ENCODE results near the gene GLCCI1.

Gene GLCCI1

DNA sequence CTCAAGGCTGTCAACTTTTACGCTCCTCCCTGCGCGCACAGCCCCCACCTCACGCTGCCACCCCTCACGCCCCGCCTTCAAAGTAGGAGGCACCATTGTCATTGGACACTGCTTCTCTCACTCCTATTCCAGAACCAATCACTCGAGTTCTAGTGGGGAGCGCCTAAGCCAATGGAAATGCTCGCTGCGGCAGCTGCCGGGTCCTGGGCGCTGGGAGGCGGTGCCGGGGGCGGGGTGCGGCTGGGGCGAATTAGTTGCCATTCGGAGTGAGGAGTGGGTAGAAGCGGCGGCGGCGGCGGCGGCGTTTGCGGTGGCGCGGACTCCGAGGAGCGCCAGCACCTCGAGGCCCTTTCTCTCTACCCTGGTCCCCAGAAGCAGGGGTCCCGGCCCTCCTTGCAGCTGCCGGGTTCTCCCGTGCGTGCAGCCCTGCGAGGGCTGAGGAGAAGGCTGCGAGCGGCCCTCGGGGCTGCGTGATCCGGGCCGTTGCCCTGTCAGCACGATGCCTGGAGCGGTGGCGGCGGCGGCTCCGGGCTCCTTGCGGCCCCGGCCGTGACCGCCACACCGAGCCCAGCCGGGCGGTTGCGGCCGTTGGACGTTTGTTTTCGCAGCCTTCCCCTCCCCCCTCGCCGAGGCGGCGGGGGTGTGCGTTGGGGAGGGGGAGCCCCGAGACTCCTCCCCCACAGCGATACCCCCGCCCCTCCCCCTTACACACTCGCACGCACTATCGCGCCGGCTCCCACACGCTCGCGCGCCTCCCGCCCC lies at the start of gene GLCCI1:
Gene GLCCI1 (plus strand): TSS at position 253 of the 762 bp plus-strand sequence. CDS start 555 bp downstream, outside the sequence.
- peak; percentile 93 for DNase-seq

DNA sequence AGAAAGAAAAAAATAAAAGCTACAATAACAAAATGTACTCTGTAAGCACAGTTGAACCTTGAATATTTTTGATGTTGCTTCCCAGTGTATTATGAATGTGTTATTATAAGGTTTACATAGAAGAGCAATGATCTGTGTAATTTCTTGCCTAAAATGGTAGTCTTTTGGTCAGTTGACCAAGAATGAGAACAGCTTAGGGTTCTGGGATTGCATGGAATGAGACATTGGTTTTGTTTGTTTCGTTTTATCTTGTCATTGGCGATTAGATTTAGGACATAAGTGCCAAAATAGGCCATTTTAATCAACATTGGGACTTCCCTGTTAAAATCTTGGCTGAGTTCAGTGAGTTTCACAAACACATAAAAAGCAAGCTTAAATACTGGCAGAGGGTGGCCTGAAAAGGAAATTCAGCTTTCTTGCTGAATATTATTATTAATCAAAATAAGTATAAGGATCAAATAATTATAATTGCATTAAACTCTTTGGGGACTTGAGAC lies 49.1 kb upstream of the GLCCI1 start:
- no peak for DNase-seq

DNA sequence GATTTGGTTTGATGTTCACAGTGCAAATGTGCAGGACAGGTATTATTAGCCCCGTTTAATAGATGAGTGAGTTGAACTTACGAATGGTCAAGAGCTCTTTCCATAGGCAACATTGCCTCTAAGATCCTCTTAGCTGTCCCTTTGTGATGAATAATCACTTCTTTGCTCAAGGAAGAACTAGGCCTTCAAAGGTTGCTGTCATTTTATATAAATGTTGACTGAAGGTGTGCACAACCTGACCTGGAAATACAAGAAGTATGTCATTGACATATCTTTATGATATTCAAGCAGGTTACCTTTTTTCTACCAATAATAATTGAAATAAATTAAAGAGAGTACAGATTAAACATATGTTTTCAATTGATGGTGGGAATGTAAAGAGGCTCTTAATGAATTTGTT lies 48.5 kb upstream of the GLCCI1 start:
- no peak for DNase-seq

DNA sequence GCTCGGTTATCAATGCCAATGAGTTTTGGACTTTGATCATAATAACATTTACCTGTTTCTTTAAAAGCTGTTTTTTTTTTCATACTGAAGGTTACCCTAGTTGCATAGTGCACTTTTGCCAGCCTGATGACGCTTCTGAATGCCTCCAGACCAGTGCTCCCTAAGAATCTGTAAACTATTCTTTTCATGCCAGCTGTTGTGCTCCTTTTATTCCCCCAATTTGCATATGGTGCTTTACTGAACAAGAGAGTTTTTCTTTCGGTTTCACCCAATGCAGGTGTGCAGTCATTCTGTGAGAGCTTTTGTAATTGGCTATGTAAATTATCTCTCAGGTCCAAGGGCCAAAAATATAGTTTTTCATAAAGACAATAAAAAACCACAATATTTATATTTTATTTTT lies 48.1 kb upstream of the GLCCI1 start:
- no peak for DNase-seq

DNA sequence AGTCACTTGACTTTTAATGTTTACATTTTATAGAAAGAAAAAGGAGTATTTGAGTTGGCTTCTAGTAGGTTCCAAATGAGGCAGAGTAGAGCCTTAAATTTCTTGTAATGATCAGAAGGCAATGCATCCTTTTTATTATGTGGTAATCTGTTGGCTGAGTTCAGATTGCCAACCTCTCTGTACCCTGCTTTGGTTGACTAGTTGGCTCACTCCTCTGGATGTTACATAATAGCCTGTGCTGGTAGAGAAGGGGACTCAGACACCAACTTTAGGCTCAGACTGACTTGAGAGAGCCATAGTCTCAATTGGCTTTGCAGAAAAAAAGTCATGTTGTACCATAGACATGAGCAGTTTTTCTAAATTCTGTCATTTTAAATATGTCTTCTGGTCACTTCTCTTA lies 46.8 kb upstream of the GLCCI1 start:
- DNase-seq = no peak

DNA sequence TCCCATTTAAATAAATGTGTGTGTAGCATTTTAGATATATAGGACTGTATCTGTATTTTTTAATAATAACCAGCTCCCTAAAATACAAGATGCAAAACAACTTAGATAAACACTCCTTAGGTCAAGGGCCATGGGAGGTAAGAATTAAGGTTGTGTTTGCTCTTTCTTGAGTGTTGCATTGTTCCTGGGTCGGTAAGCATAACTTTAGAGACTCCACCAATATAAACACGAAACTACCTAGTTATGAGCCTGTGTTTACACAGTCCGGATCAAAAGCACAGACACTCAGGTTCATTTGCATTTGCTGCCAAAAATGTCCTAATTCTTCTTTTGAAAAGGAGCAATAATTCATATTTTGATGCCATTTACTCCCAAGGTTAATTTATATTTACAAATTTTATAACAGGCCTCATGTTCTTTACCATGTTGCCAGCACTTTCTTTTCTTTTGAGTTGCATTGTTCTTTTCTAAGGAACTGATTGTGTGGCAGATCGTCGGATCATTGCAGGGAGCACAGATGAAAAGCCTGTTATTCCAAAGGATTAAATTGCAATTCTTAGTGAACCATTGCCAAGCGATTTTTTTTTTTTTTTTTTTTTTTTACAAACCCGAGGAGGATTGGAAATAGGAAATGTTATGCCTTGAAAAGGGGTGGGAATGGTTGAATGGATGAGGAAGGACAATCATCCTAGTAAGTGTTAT lies 45.8 kb upstream of the GLCCI1 start:
- no peak for DNase-seq

DNA sequence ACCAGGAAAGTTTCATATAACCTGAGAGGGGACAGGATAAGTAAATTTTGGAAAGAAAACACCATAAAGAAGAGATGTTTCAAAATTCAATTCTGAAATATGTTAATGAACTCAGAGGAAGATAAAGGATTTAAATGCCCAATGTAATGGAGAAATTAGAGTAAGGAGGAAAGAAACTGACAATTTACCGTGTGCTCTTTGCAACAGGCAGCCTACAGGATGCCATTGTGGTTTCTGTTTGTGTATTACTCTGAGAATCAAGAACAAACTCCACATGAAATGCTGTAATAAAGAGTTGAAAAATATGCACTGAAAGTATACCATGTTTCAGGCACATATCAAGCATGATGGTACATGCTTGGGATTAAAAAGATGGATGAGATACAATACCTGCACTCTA lies 44.8 kb upstream of the GLCCI1 start:
- no peak for DNase-seq

DNA sequence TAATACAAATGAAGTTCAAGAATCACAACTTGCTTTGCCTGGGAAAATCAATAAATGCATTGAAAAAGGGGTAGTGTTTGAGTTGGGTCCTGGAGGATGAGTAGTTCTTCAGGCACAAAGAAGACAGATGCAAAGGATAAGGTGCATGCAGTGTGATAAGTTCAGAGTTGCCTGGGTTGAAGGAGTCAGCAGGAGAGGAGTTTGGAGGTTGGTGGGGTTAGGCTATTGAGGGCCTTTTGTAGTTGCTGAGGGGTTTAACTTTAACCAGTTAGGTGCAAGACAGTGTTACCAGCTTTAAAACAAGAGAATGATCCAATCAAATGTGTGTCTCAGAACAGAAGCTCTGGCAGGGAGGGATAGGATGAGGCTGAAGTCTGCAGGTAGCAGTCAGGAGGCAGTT lies 44.3 kb upstream of the GLCCI1 start:
- no peak for DNase-seq

DNA sequence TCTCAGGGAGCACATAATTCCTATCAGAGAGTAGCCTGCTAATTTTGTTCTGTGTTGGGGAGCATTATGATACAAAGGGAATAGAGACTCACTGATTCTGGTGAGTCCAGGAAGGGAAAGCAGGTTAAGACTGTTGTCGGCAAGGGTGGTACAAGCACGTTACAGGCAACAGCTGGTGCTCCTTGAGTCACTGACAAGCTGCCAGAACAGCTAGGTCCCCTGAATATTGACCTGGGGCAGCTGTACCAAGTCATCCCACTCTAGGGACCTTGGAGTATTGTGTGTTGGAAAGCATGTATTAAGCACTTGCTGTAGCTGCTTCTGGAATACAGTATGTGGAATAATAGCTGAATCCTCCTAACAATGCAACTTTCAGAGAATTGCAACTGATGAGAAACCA lies 37.0 kb upstream of the GLCCI1 start:
- DNase-seq = no peak

DNA sequence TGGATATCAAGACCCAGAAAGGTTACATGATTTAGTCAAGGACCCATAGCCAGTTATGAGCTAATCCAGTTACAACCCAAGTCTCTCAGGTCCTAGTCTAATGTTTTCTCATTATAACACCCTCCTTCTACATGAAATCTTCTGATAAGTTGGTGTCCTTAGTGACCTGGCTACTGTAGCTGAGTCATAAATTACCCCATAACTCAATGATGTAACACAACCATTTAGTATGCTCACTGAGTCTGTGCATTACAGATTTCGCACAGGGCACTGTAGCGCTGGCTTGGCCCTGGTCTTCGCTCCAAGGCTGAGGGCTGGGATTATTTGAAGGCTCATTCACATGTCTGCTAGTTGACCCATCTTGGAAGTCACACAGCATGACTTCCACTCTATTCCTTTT lies 36.0 kb upstream of the GLCCI1 start:
- no peak for DNase-seq

DNA sequence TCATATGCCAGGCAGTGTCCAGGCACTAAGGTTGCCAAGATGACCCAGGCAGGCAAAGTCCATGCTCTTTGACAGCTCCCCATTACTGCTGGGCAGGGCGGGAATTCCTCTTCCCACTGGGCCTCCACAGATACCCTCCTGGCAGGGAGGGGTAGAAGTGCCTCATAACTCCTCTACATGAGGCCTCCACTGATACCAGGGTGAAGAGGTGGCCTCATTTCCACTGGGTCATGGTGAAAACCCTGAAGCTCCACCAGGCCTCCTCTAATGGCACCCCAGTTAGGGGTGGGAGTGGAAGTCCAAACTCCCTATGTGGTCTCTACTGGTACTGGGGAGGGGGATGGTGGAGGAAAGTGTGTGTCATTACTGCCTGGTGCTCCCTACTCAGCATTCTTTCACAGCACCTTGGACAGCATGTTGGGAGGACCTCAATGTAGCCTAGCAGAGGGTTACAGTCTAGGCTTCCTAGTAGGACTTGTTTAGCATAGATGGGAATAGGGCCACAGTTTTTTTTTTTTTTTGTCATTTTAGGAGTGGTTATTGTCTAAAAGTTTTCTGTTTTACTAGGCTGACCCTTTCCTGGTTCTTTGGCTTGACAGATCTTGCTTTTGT lies 34.6 kb upstream of the GLCCI1 start:
- no peak for DNase-seq

DNA sequence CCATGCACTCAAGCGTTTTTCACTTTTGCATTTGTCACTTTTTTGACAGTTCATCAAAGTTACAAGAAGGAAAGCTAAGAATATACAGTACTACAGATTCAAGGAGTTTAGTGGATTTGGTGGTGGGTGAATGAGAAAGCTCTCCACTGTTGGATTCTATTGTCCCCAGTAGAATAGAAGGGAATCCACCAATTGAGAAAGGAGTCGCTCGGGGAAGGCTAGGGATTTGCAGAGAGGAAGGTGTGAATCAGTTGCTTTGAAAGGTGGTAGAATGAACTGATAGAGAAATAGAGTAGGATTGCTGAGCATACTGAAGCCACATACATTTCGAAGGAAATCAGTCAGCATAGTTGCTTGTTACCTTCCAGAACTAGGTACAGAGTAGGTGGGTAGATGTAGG lies 33.7 kb upstream of the GLCCI1 start:
- no peak for DNase-seq

DNA sequence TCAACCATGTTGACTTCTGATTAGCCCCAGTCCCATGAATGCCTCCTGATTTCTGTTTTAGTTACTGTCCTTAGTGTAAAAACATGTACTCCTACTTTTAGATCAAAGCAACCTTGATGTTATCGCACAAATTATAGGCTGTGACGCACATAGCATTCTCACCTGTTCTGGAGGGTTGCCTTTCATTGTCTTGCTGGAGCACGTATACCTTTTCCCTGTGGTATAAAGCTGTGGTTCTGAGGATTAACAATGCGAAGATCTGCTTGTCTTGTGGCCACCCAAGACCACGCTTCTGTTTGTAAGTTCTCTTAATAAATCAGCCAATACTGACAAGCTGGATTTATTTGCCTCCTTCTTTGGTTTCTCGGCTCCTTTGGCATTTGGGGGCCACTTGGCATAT lies 30.1 kb upstream of the GLCCI1 start:
- no peak for DNase-seq

DNA sequence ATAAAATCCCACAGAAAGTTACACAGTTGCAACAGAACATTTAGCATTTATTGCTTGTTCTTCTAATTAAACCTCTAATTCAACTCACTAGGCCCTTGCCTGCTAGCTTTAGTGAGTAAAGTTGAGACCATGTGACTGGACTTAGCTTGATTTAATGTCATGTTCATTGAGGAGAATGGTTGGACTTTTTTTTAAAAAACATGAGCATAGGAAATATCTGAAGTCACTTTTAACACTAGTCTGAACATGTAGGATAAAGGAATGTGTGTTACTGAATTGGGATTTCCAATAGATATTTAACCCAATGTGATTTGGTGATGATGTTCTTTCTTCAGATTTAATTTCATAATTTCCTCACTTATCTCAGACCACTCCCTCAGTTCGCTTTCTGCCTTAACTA lies 24.6 kb upstream of the GLCCI1 start:
- no peak for DNase-seq

DNA sequence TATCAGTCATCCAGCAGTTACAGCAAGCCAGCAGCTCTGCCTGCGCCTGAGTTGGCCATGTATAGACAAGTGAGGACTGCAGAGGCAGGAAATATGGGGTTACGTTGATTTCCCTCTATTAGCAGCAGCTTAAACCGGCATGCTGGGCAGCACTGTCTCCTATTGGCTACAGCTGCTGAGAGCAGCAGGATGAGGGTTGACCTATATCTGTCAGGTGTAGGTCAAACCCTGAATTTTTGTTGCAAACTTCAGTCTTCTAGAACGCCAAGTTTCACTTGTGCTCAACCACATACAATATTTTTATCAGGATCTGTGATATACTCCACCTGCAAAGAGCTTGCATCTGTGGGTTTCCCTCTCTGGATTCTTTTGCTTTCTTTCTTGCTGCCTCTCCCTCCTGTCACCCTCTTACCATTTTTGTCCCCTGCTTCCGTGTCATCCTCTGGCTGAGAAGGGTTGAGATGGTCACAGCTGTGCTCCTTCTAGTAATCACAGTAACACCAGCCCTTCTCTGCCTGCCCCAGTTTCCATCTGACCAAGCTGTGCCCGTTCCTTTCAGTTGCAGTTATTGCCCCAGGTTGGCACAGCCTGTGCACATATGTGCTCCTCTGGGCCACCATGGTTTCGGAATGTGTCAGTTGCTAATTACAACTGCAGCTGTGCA lies 23.8 kb upstream of the GLCCI1 start:
- no peak for DNase-seq

DNA sequence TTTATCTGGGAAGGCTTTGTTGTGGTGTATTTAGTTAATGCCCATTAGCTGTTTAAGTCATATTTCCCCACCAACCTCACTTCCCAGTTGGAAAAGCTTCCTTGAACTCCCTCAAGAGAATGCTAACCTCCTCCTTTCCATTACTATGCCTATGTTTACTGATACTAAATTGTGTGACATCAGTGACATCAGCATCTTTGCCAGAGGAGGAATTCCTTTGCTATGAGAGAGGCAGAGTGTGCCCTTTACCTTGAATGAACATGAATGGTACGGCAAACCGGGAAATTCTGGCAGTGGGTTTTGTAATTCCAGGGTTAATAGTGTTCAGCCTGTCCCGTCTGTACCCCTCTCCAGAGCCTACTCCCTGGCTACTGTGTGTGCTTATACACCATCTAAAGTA lies 22.1 kb upstream of the GLCCI1 start:
- DNase-seq = no peak

DNA sequence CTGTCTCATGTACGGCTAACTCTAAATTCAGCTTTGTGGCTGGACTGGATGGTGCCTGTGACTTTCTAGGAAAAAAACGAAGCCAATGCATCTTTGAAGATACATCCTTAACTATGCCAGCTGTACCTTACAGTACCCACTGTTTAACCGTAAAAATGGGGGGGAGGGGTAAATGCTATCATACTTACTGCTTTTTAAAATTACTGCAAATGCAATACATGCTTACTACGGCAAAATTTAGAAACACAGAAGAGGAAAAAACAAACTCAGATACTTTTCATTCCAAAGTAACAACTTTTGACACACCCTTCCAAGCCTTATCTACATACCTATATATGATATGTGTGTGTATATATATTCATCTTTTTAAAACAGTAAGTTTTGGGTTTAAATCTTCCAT lies 20.4 kb upstream of the GLCCI1 start:
- DNase-seq = no peak

DNA sequence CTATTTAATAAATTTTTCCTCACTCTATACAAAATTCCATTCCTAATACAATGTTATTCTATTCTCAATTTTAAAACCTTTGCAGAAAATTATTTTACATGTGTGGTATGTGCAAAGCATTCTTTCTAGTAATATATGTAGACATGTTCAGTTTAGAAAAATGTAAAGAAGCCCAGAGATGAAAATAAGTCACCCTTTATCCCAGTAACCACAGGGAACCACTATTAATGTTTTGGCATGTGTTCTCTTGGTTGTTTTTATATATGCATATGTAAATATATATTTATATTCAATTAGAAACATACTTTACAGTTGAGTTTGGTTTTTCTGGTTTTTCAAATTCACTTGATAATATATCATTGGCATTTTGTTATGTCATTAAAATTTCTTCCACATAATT lies 14.8 kb upstream of the GLCCI1 start:
- no peak for DNase-seq

DNA sequence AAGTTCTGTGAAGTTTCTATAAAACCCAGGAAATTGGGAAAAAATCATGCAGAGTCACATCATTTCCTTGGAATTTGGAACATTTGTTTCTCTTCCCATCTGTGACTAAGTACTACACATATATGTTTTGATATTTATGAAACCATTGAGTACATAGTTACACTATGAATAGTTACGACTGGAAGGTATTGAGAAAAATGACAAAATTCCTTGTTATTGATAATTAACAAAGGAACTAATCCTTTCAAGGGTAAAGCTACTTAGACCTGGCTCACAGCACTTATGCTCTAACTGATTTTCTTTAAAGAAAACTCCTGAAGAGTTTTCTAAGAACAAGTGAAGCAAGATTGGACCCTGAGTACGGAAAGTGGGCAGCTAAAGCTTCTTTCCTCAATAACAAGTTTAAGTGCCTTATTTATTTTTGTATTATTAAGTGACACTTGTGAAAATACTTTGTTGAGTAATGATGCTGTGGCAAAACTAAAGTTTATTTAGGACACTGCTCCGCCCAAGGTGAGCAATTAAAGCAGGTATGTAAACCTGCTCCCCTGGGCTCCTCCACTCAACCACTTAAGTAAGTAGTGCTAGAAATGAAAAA lies 12.0 kb upstream of the GLCCI1 start:
- DNase-seq = no peak

DNA sequence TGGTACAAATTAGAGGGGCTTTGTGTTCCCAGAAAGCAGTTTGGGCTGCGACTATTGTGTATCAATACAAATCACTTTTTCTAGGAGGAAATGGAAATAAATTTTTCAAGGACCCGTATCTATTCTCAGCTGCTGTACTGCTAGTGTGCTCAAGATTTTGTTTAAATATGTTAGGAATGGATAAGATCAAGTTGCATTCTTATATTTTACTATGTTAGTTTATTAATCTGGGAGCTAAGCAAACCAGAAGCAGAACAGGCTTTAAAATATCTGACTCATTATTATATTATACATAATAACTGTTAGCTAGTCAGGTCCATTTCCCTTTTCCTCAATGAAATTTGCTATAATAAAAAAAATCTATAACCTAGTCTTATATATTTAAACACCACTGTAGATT lies 11.1 kb upstream of the GLCCI1 start:
- DNase-seq = no peak

DNA sequence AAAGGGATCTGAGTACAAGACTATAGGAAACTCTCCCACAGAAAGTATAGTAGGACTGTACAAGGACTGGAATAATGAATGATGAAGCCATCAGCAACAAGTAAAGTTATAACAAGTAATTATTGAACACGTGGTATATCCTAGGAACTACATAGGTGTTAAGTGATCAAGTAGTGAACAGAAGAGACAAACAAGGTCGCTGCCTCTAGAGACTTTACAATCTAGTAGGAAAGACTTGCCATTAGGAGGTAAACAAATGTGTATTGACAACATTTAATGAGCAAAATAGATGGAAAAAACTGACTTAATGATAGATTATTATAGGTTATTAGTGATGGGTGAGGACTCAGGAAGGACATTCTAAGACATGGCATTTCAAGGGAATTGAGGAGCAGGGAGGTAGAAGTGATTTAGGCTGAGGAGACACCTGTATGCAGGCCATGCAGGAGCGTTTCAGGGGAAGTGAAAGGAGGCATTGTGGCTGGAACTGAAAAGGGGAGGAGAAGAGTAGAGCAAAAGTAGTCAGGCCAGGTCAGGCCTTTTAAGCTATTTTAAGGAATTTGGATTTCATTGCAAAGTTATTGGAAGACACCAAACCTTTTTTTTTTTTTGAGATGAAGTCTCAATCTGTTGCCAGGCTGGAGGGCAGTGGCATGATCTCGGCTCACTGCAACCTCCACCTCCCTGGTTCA lies 8.5 kb upstream of the GLCCI1 start:
- no peak for DNase-seq

DNA sequence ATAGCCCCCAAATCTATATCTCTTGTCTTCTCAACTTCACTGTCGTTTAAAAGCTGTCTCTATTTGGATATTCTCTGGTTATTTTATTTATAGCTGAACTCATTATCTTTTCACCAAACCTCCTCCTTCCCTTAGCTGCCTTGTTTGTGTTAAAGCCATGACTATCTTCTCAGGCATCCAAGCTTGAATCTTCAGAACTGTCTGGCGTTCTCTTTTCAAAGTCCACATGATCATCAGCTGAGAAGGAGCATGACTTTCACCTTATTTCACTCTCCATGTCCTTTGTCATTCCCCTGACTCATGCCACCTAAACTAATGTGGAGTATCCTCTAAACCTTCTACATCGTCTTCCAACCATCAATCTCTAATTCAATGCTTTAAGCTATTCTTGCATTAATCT lies 5.7 kb upstream of the GLCCI1 start:
- no peak for DNase-seq

DNA sequence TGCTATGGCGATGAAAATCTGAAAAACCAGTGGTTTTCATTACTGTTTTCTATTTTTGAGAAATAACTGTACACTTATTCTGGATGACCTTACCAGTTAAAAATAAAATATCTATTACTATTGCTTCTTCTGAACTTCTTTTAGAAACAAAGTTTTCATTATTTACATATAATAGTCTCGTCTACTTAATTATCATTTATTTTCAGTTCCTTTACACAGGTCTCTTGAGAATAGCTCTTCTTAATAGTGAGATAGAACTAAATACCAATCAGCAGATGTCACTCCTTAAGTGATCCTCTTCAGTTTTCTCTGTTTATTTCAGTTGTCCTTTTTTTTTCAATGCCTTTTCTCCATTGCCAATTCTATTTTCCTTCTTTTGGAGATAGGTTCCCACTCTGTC lies 4.3 kb upstream of the GLCCI1 start:
- no peak for DNase-seq
